Liver (tissue), 3 donors: Measurements from ENCODE around the gene RER1.

Source experiments
- CTCF ChIP-seq: fragments of 150-350 bp; IDR thresholded peaks from 2 replicates; pipeline ENCODE4 v1.5.1; 2017; ENCODE audit warnings: improper control_type of control experiment, low read depth, low read length; ENCODE audit not compliant: missing input control
- FOXA1 ChIP-seq: IDR thresholded peaks from 2 replicates; pipeline ENCODE4 v1.6.1; 2016; ENCODE audit warnings: antibody characterized with exemption
- GABPA ChIP-seq, 2 donors: IDR thresholded peaks in 1 of 2; conservative IDR thresholded peaks in 1 of 2; 2 replicates each; pipeline ENCODE4 v1.6.1; 2016; ENCODE audit warnings: antibody characterized with exemption in 2 of 2, mild to moderate bottlenecking in 1 of 2, moderate library complexity in 1 of 2
- HNF4A ChIP-seq, 2 donors: conservative IDR thresholded peaks; 2 replicates each; pipeline ENCODE4 v1.6.1; 2016; ENCODE audit warnings: antibody characterized with exemption in 2 of 2, mild to moderate bottlenecking in 2 of 2
- HNF4G ChIP-seq: IDR thresholded peaks from 2 replicates; pipeline ENCODE4 v1.6.1; 2016; ENCODE audit warnings: antibody characterized with exemption
- NR2F2 ChIP-seq: IDR thresholded peaks from 2 replicates; pipeline ENCODE4 v1.6.1; 2016; ENCODE audit warnings: antibody characterized with exemption
- RAD21 ChIP-seq, 2 donors: IDR thresholded peaks; 2 replicates each; pipeline ENCODE4 v1.6.1; 2016; ENCODE audit warnings: antibody characterized with exemption in 2 of 2, mild to moderate bottlenecking in 2 of 2
- TAF1 ChIP-seq: conservative IDR thresholded peaks from 2 replicates; pipeline ENCODE4 v1.6.1; 2016; ENCODE audit warnings: antibody characterized with exemption, mild to moderate bottlenecking
- ZBTB33 ChIP-seq: IDR thresholded peaks from 2 replicates; pipeline ENCODE4 v1.6.1; 2016; ENCODE audit warnings: antibody characterized with exemption
- TF ChIP-seq, protein P1 (sequence below): IDR thresholded peaks from 2 replicates; pipeline ENCODE4 v1.6.1; 2016; ENCODE audit warnings: antibody characterized with exemption
- donor health status: healthy.
- donor health status: healthy.

DNA sequence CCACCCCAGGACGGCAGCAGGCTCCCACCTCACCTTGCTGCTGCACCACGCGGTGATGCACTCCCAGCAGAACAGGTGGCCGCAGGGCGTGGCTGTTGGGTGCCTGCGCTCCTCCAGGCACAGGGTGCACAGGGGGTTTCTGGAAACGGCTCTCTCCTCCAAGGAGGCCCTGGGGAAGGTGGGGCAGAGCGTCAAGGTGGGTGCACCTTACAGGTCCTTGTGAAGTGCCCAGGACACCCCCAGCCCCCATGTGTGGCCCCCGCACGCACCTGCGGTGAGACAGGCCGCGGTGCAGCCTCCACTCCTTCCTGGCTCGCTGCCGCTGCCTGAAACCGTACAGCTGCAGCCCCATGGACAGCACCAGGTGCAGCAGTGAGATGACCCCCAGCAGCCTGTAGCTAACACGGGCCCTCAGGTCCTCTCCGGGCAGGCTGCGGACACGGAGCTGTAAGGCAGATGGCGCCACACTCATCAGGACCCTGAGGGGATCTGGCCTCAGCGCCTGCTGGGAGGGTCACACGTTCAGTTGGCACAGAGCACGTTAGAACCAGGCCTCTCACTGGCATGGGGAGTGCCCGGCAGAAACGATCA is 14.9 kb downstream of the RER1 start:
- TF ChIP-seq FOXA1 (no peak), CTCF (no peak), TAF1 (no peak), GABPA (IDR thresholded peaks at IDR 0.05 in 1 of 2, conservative IDR thresholded peaks at IDR 0.05 in 1 of 2) (no peak), RAD21 (IDR thresholded peaks at IDR 0.05) (no peak), NR2F2 (no peak), HNF4A (conservative IDR thresholded peaks at IDR 0.05) (no peak), HNF4G (no peak), ZBTB33 (no peak)
- TF ChIP-seq, protein P1, sequence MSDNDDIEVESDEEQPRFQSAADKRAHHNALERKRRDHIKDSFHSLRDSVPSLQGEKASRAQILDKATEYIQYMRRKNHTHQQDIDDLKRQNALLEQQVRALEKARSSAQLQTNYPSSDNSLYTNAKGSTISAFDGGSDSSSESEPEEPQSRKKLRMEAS, result no peak
